Activated naive CD8-positive, alpha-beta T cell treated with anti-CD3 and anti-CD28 coated beads, Interleukin-2, amount 10 ng/mL, durations not matched to agents 7 days and 5 days (primary cell): Measurements from ENCODE around the gene STT3A. TPM values are rescaled to one million over a fixed set of nuclear protein-coding genes. Genes with fewer than 3 reads are reported as not detected.

ENCODE experiments used
- ATAC-seq: fragments of 150-1000 bp; cut with Tn5 transposase; one replicate; pipeline ENCODE4 v1.10.0; 2021; ENCODE audit warnings: low read depth, moderate library complexity
- POLR2A ChIA-PET: fragments of 350-600 bp; sonication (Branson Sonifier 250); formaldehyde crosslinking; loops from one replicate; lab custom pipeline; 2021; ENCODE audit warnings: antibody characterized with exemption; lab: Charles Lee
- DNase-seq: peaks from one replicate; pipeline ENCODE4 v3.0.0; 2021
- H3K27ac Mint-ChIP-seq: one replicate; pipeline ENCODE4 v1.8.0; 2022; ENCODE audit warnings: mild to moderate bottlenecking, mixed read lengths
- H3K27me3 Mint-ChIP-seq: one replicate; pipeline ENCODE4 v1.8.0; 2022; ENCODE audit warnings: mild to moderate bottlenecking, moderate library complexity, mixed read lengths
- H3K36me3 Mint-ChIP-seq: one replicate; pipeline ENCODE4 v1.8.0; 2021; ENCODE audit warnings: mild to moderate bottlenecking, mixed read lengths
- H3K4me1 Mint-ChIP-seq: one replicate; pipeline ENCODE4 v1.8.0; 2021; ENCODE audit warnings: mixed read lengths
- H3K4me3 Mint-ChIP-seq: one replicate; pipeline ENCODE4 v1.8.0; 2022; ENCODE audit warnings: mild to moderate bottlenecking, moderate library complexity, mixed read lengths
- H3K9me3 Mint-ChIP-seq: one replicate; pipeline ENCODE4 v1.8.0; 2021; ENCODE audit warnings: mixed read lengths
- total RNA-seq, 2 experiments: library from RNA; stranded (reverse); gene quantifications; one replicate each; pipeline ENCODE4 v1.2.3, GENCODE V29; 2021

Gene STT3A
- total RNA-seq, result 10 to 100 TPM; 86.1 to 86.7 TPM

- ATAC-seq (peak; percentile 98), DNase-seq (peak; percentile 93)
- H3K27ac Mint-ChIP-seq, result peak within 1 kb of the TSS; percentile 94
- peaks cover 36% of the 10 kb centered on the region for H3K4me1 Mint-ChIP-seq
- H3K4me3 Mint-ChIP-seq, result peak within 1 kb of the TSS; percentile 100
- H3K9me3 Mint-ChIP-seq, result no peaks in the 10 kb centered on the region
- peaks cover 12% of the 10 kb centered on the region for H3K36me3 Mint-ChIP-seq
- no peaks in the 10 kb centered on the region for H3K27me3 Mint-ChIP-seq
- POLR2A ChIA-PET, result interaction anchor here (0.7 to 3.9 kb wide), 7 partner anchors 9 to 294 kb away, joined by 3 to 44 read pairs (median 5); partner anchors contain the start of genes CHEK1, EI24 and HYLS1
These were observed at the start of gene STT3A for GRCh38 chr11:125592305-125593113. STT3A (plus strand) TSS chr11:125592852; CDS start chr11:125595916, 3,064 bp downstream.

GRCh38 chr11:125550780-125551179 lies 41.9 kb upstream of the STT3A start:
- no peaks in the 10 kb centered on the region for H3K36me3 Mint-ChIP-seq
- POLR2A ChIA-PET, result no interaction called here

GRCh38 chr11:125551835-125552342 lies 40.8 kb upstream of the STT3A start:
- no peak overlapping the region for H3K27ac Mint-ChIP-seq
- POLR2A ChIA-PET, result no interaction called here
- no peak overlapping the region for H3K4me3 Mint-ChIP-seq
- ATAC-seq (no peak), DNase-seq (no peak)
- no peaks in the 10 kb centered on the region for H3K4me1 Mint-ChIP-seq
- no peaks in the 10 kb centered on the region for H3K27me3 Mint-ChIP-seq
- peaks cover 28% of the 10 kb centered on the region for H3K9me3 Mint-ChIP-seq
- H3K36me3 Mint-ChIP-seq, result no peaks in the 10 kb centered on the region

More at GRCh38 chr11:125550780-125551179, 41.9 kb upstream of the STT3A start:
- Mint-ChIP-seq H3K9me3 (peaks cover 31% of the 10 kb centered on the region), H3K27ac (no peak overlapping the region), H3K4me3 (no peak overlapping the region), H3K27me3 (no peaks in the 10 kb centered on the region), H3K4me1 (no peaks in the 10 kb centered on the region)
- DNase-seq, result no peak
- no peak for ATAC-seq

- Mint-ChIP-seq H3K4me3 (no peak overlapping the region), H3K9me3 (peaks cover 27% of the 10 kb centered on the region), H3K4me1 (no peaks in the 10 kb centered on the region), H3K27me3 (no peaks in the 10 kb centered on the region), H3K36me3 (no peaks in the 10 kb centered on the region), H3K27ac (no peak overlapping the region)
- ATAC-seq (no peak), DNase-seq (no peak)
- POLR2A ChIA-PET, result no interaction called here
These were observed 39.7 kb upstream of the STT3A start for GRCh38 chr11:125552927-125553326.

- DNase-seq (no peak), ATAC-seq (no peak)
- H3K9me3 Mint-ChIP-seq, result peaks cover 28% of the 10 kb centered on the region
- no peak overlapping the region for H3K4me3 Mint-ChIP-seq
- H3K36me3 Mint-ChIP-seq, result no peaks in the 10 kb centered on the region
- POLR2A ChIA-PET, result no interaction called here
- no peaks in the 10 kb centered on the region for H3K4me1 Mint-ChIP-seq
- no peaks in the 10 kb centered on the region for H3K27me3 Mint-ChIP-seq
- no peak overlapping the region for H3K27ac Mint-ChIP-seq
These were observed 39.3 kb upstream of the STT3A start for GRCh38 chr11:125553357-125553756.

- Mint-ChIP-seq H3K27me3 (no peaks in the 10 kb centered on the region), H3K9me3 (peaks cover 28% of the 10 kb centered on the region), H3K36me3 (no peaks in the 10 kb centered on the region), H3K4me3 (no peak overlapping the region), H3K27ac (no peak overlapping the region), H3K4me1 (no peaks in the 10 kb centered on the region)
- POLR2A ChIA-PET, result no interaction called here
- DNase-seq (no peak), ATAC-seq (no peak)
These were observed 38.6 kb upstream of the STT3A start for GRCh38 chr11:125554038-125554437.

GRCh38 chr11:125559888-125560287 lies 32.8 kb upstream of the STT3A start:
- DNase-seq, result no peak
- H3K36me3 Mint-ChIP-seq, result no peaks in the 10 kb centered on the region
- no peaks in the 10 kb centered on the region for H3K27me3 Mint-ChIP-seq
- H3K9me3 Mint-ChIP-seq, result peaks cover 10% of the 10 kb centered on the region
- no peaks in the 10 kb centered on the region for H3K4me1 Mint-ChIP-seq
- H3K27ac Mint-ChIP-seq, result no peak overlapping the region
- POLR2A ChIA-PET, result no interaction called here
- no peak for ATAC-seq
- H3K4me3 Mint-ChIP-seq, result no peak overlapping the region

GRCh38 chr11:125561924-125562323 lies 30.7 kb upstream of the STT3A start:
- H3K27me3 Mint-ChIP-seq, result no peaks in the 10 kb centered on the region
- no peaks in the 10 kb centered on the region for H3K36me3 Mint-ChIP-seq
- POLR2A ChIA-PET, result no interaction called here
- ATAC-seq (no peak), DNase-seq (no peak)
- peaks cover 3% of the 10 kb centered on the region for H3K9me3 Mint-ChIP-seq
- H3K4me3 Mint-ChIP-seq, result no peak overlapping the region
- no peak overlapping the region for H3K27ac Mint-ChIP-seq
- peaks cover 3% of the 10 kb centered on the region for H3K4me1 Mint-ChIP-seq

GRCh38 chr11:125562430-125562829 lies 30.2 kb upstream of the STT3A start:
- POLR2A ChIA-PET, result no interaction called here
- Mint-ChIP-seq H3K9me3 (peaks cover 2% of the 10 kb centered on the region), H3K27ac (no peak overlapping the region), H3K4me3 (no peak overlapping the region), H3K27me3 (no peaks in the 10 kb centered on the region), H3K4me1 (peaks cover 6% of the 10 kb centered on the region), H3K36me3 (no peaks in the 10 kb centered on the region)
- no peak for DNase-seq
- no peak for ATAC-seq

- POLR2A ChIA-PET, result interaction anchor here (1.3 kb wide), 1 partner anchor 62 kb away, joined by 3 read pairs; no protein-coding TSS in a partner anchor
- no peaks in the 10 kb centered on the region for H3K36me3 Mint-ChIP-seq
- no peaks in the 10 kb centered on the region for H3K9me3 Mint-ChIP-seq
These were observed 28.3 kb upstream of the STT3A start for GRCh38 chr11:125564357-125564756.

GRCh38 chr11:125566235-125566634 lies 26.4 kb upstream of the STT3A start:
- H3K4me1 Mint-ChIP-seq, result peaks cover 19% of the 10 kb centered on the region
- no peak overlapping the region for H3K27ac Mint-ChIP-seq
- POLR2A ChIA-PET, result interaction anchor here (0.7 kb wide), 1 partner anchor 120 kb away, joined by 3 read pairs; no protein-coding TSS in a partner anchor
- no peaks in the 10 kb centered on the region for H3K27me3 Mint-ChIP-seq
- ATAC-seq, result no peak
- H3K36me3 Mint-ChIP-seq, result peaks cover 2% of the 10 kb centered on the region
- no peak overlapping the region for H3K4me3 Mint-ChIP-seq
- H3K9me3 Mint-ChIP-seq, result no peaks in the 10 kb centered on the region
- no peak for DNase-seq

More at GRCh38 chr11:125564357-125564756, 28.3 kb upstream of the STT3A start:
- DNase-seq (no peak), ATAC-seq (no peak)
- Mint-ChIP-seq H3K27me3 (no peaks in the 10 kb centered on the region), H3K27ac (no peak overlapping the region), H3K4me3 (no peak overlapping the region), H3K4me1 (peaks cover 9% of the 10 kb centered on the region)

- H3K27me3 Mint-ChIP-seq, result no peaks in the 10 kb centered on the region
- peak; percentile 99 for ATAC-seq
- H3K4me1 Mint-ChIP-seq, result peaks cover 28% of the 10 kb centered on the region
- peak within 1 kb of the TSS; percentile 92 for H3K27ac Mint-ChIP-seq
- peaks cover 10% of the 10 kb centered on the region for H3K36me3 Mint-ChIP-seq
- H3K9me3 Mint-ChIP-seq, result no peaks in the 10 kb centered on the region
- POLR2A ChIA-PET, result interaction anchor here (0.7 to 2.1 kb wide), 8 partner anchors 11 to 318 kb away, joined by 3 to 33 read pairs (median 6); partner anchors contain the start of genes CHEK1, HYLS1 and STT3A
- peak; percentile 90 for DNase-seq
- H3K4me3 Mint-ChIP-seq, result peak within 1 kb of the TSS; percentile 93
These were observed 23.4 kb upstream of the STT3A start, which contains the start of gene EI24 for GRCh38 chr11:125568970-125569914. EI24 (plus strand) TSS chr11:125569477; CDS start chr11:125572528, 3,051 bp downstream.
